HepG2 (cell line): ENCODE results near the gene OR2B2. TPM values are rescaled to one million over a fixed set of nuclear protein-coding genes. Genes with fewer than 3 reads are reported as not detected.
A peak's percentile ranks its signal among the peaks of the same experiment; 100 is the strongest.

ENCODE experiments used
- FOXO1 ChIP-seq: sonication (generic); formaldehyde crosslinking; IDR thresholded peaks from 2 replicates; pipeline ENCODE4 v1.4.0; 2020; ENCODE audit warnings: missing genetic modification reagents
- GABPA ChIP-seq, 2 experiments: IDR thresholded peaks; 2 replicates each; pipeline ENCODE4 v1.6.1; 2011 to 2016; ENCODE audit warnings: low read depth in 2 of 2, low read length in 1 of 2, missing biosample characterization in 1 of 2, missing genetic modification characterization in 1 of 2
- GMEB1 ChIP-seq: sonication (generic); formaldehyde crosslinking; IDR thresholded peaks from 2 replicates; pipeline ENCODE4 v1.5.1; 2020; ENCODE audit warnings: missing genetic modification reagents, mild to moderate bottlenecking, borderline replicate concordance
- HBP1 ChIP-seq: IDR thresholded peaks from 2 replicates; pipeline ENCODE4 v1.6.1; 2016; ENCODE audit warnings: low read depth, control low read depth
- HINFP ChIP-seq: sonication (generic); formaldehyde crosslinking; IDR thresholded peaks from 2 replicates; pipeline ENCODE4 v1.4.0; 2020; ENCODE audit warnings: low read depth, mild to moderate bottlenecking, missing genetic modification reagents
- ISX ChIP-seq: sonication (generic); formaldehyde crosslinking; conservative IDR thresholded peaks from 2 replicates; pipeline ENCODE4 v1.5.0; 2020; ENCODE audit warnings: missing genetic modification reagents
- NFE2L1 ChIP-seq: sonication (generic); formaldehyde crosslinking; IDR thresholded peaks from 2 replicates; pipeline ENCODE4 v1.4.0; 2020; ENCODE audit warnings: missing genetic modification reagents, mild to moderate bottlenecking, borderline replicate concordance
- PAX8 ChIP-seq: sonication (generic); formaldehyde crosslinking; IDR thresholded peaks from 2 replicates; pipeline ENCODE4 v1.8.0; 2022; ENCODE audit warnings: mild to moderate bottlenecking, missing genetic modification reagents, borderline replicate concordance
- PCBP2 ChIP-seq: fragments of 200-400 bp; formaldehyde crosslinking; optimal IDR thresholded peaks from 2 replicates; pipeline ENCODE3; 2018; ENCODE audit warnings: low read length, low read depth; ENCODE audit not compliant: poor library complexity, severe bottlenecking
- RFXAP ChIP-seq: sonication (generic); formaldehyde crosslinking; IDR thresholded peaks from 2 replicates; pipeline ENCODE4 v1.4.0; 2020; ENCODE audit warnings: missing genetic modification reagents, borderline replicate concordance
- SNAPC2 ChIP-seq: sonication (generic); formaldehyde crosslinking; IDR thresholded peaks from 2 replicates; pipeline ENCODE4 v1.8.1; 2022; ENCODE audit warnings: mild to moderate bottlenecking, missing genetic modification reagents
- XBP1 ChIP-seq: sonication (generic); formaldehyde crosslinking; IDR thresholded peaks from 2 replicates; pipeline ENCODE4 v1.5.0; 2020; ENCODE audit warnings: missing genetic modification reagents
- ZBTB1 ChIP-seq: sonication (generic); formaldehyde crosslinking; IDR thresholded peaks from 2 replicates; pipeline ENCODE4 v1.4.0; 2020; ENCODE audit warnings: missing genetic modification reagents, borderline replicate concordance
- ZBTB8A ChIP-seq: sonication (generic); formaldehyde crosslinking; IDR thresholded peaks from 2 replicates; pipeline ENCODE4 v1.4.0; 2020; ENCODE audit warnings: mild to moderate bottlenecking, low read depth, missing genetic modification reagents, borderline replicate concordance
- ZFP62 ChIP-seq: sonication (generic); formaldehyde crosslinking; IDR thresholded peaks from 2 replicates; pipeline ENCODE4 v1.4.0; 2020; ENCODE audit warnings: missing genetic modification reagents
- ZNF280B ChIP-seq: sonication (generic); formaldehyde crosslinking; IDR thresholded peaks from 2 replicates; pipeline ENCODE4 v1.5.0; 2020; ENCODE audit warnings: missing genetic modification reagents, mild to moderate bottlenecking, borderline replicate concordance
- ZNF335 ChIP-seq: sonication (generic); formaldehyde crosslinking; IDR thresholded peaks from 2 replicates; pipeline ENCODE4 v1.4.0; 2020; ENCODE audit warnings: missing genetic modification reagents
- ZNF34 ChIP-seq: sonication (generic); formaldehyde crosslinking; IDR thresholded peaks from 2 replicates; pipeline ENCODE4 v1.4.0; 2020; ENCODE audit warnings: mild to moderate bottlenecking, missing genetic modification reagents, borderline replicate concordance
- ZNF460 ChIP-seq: sonication (generic); formaldehyde crosslinking; IDR thresholded peaks from 2 replicates; pipeline ENCODE4 v1.5.1; 2020; ENCODE audit warnings: missing genetic modification reagents, mild to moderate bottlenecking, borderline replicate concordance
- ZNF576 ChIP-seq: sonication (generic); formaldehyde crosslinking; IDR thresholded peaks from 2 replicates; pipeline ENCODE4 v1.4.0; 2020; ENCODE audit warnings: mild to moderate bottlenecking, missing genetic modification reagents
- ZNF580 ChIP-seq: IDR thresholded peaks from 2 replicates; pipeline ENCODE4 v1.6.1; 2016; ENCODE audit warnings: low read depth, borderline replicate concordance
- polyA plus RNA-seq, 8 experiments: library from polyadenylated mRNA; depleted of rRNA in 3 of 8; stranded (reverse) in 7 of 8; unstranded in 1 of 8; fragments of >200 nt; fragmentation: Illumina TruSeq in 4 of 8; extraction: Trizol in 4 of 8; gene quantifications; 2 replicates each; pipeline versions ENCODE4 v1.2.1 to v1.2.3, GENCODE V29; 2011 to 2016; ENCODE audit warnings: low read depth in 4 of 8, missing spikeins in 1 of 8, mixed read lengths in 1 of 8; ENCODE audit not compliant: insufficient read depth in 1 of 8
- total RNA-seq, 5 experiments: library from RNA; depleted of rRNA; stranded (reverse); fragments of >200 nt; fragmentation: Illumina TruSeq; extraction: Trizol; gene quantifications; 2 replicates each; pipeline ENCODE4 v1.2.3, GENCODE V29; 2016; ENCODE audit warnings: low read depth in 1 of 5

Gene OR2B2
- total and polyA plus RNA-seq, 2 of the 13 experiments (the other 11 are each of a cell fraction or from before 2014, with no cell fraction given): not detected

- no peak for TF ChIP-seq PAX8
- TF ChIP-seq GABPA (IDR thresholded peaks at IDR 0.05; ENCODE audit: low read depth, low read length): no peak
- 0 out of 2 replicates have a peak, but pooled peaks have one; percentile 31 for TF ChIP-seq GABPA (CRISPR knock-in tag; IDR thresholded peaks at IDR 0.05; ENCODE audit: low read depth)
- TF ChIP-seq ZNF280B (CRISPR knock-in tag): no peak
- no peak; the same call in 1 of the 2 replicates for TF ChIP-seq XBP1
- peak; percentile 61 for TF ChIP-seq RFXAP (CRISPR knock-in tag)
- TF ChIP-seq ZBTB8A (CRISPR knock-in tag): no peak
- no peak for TF ChIP-seq ZFP62
- no peak for TF ChIP-seq HINFP (CRISPR knock-in tag)
- 0 out of 2 replicates have a peak, but pooled peaks have one; percentile 42 for TF ChIP-seq ZNF335
- no peak for TF ChIP-seq NFE2L1 (CRISPR knock-in tag)
- TF ChIP-seq ISX: no peak
- no peak for TF ChIP-seq ZNF460 (CRISPR knock-in tag)
- TF ChIP-seq ZNF34: no peak
- no peak for TF ChIP-seq ZBTB1 (CRISPR knock-in tag)
- peak; percentile 90; the same call in 1 of the 2 replicates for TF ChIP-seq ZNF580
- TF ChIP-seq FOXO1 (CRISPR knock-in tag): no peak
- no peak for TF ChIP-seq PCBP2
- no peak for TF ChIP-seq ZNF576 (CRISPR knock-in tag)
- peak; percentile 41; the same call in 1 of the 2 replicates for TF ChIP-seq HBP1 (CRISPR knock-in tag)
- no peak for TF ChIP-seq SNAPC2
- 0 out of 2 replicates have a peak, but pooled peaks have one; percentile 30 for TF ChIP-seq GMEB1 (CRISPR knock-in tag)
Measured at GRCh38 chr6:27902335-27903314, 9.6 kb downstream of the OR2B2 start (continued).
